ENCODE data around the gene TCERG1L. TPM values are rescaled to one million over a fixed set of nuclear protein-coding genes. Genes with fewer than 3 reads are reported as not detected.

Gene TCERG1L
- polyA plus RNA-seq, 3 donors: not detected

GRCh38 chr10:131150126-131150525, 161.4 kb downstream of the TCERG1L start:
- H2AFZ ChIP-seq (ENCODE audit: insufficient read depth, low read depth, low read length, poor library complexity, severe bottlenecking): no peak overlapping the region
- no peak overlapping the region for H3K4me3 ChIP-seq (replicated peaks in 1 of 3; ENCODE audit: low read depth in 2 of 3, low read length in 3 of 3)
- intact Hi-C loops (cut with micrococcal nuclease): no loop called here
- no peaks in the 10 kb centered on the region for H3K79me2 ChIP-seq (ENCODE audit: insufficient read depth, low read length)
- H3K27ac Mint-ChIP-seq: no peak overlapping the region
- H3K4me3 Mint-ChIP-seq: no peak overlapping the region
- TF ChIP-seq CTCF (IDR thresholded peaks at IDR 0.05): no peak
- H3K9ac ChIP-seq (ENCODE audit: insufficient read depth, low read length, poor library complexity, severe bottlenecking): no peak overlapping the region
- no peaks in the 10 kb centered on the region for H3K27me3 ChIP-seq (ENCODE audit: control insufficient read depth in 2 of 2, insufficient read depth in 2 of 2, low read length in 2 of 2)
- peaks cover 15 to 46% (median 26%) of the 10 kb centered on the region in 7 donors for H3K9me3 Mint-ChIP-seq
- H3K4me2 ChIP-seq (replicated peaks; ENCODE audit: extremely low read depth, low read length, poor library complexity, severe bottlenecking): no peak overlapping the region
- H3K27ac ChIP-seq (ENCODE audit: low read depth in 1 of 2, low read length in 2 of 2): no peak overlapping the region
- no peaks in the 10 kb centered on the region for H3K36me3 Mint-ChIP-seq
- peaks cover 0 to 2% (median 1%) of the 10 kb centered on the region in 3 donors for H3K27me3 Mint-ChIP-seq (ENCODE audit: low read depth in 3 of 3)
- WGBS (ENCODE audit: insufficient coverage): 52% methylated on average over 2 of the region's 4 CpGs
- H3K9me3 ChIP-seq (replicated peaks in 1 of 2; ENCODE audit: control insufficient read depth in 1 of 2, insufficient read depth in 1 of 2, low read length in 2 of 2): peaks cover 0 to 48% of the 10 kb centered on the region in 2 donors
- H3K4me1 Mint-ChIP-seq: no peaks in the 10 kb centered on the region
- no peaks in the 10 kb centered on the region for H3K36me3 ChIP-seq (replicated peaks in 1 of 2; ENCODE audit: control insufficient read depth in 1 of 2, insufficient read depth in 2 of 2, low read length in 2 of 2)
- no peaks in the 10 kb centered on the region for H3K4me1 ChIP-seq (ENCODE audit: control insufficient read depth in 1 of 2, insufficient read depth in 2 of 2, low read length in 2 of 2)
- no peak for DNase-seq
- no peaks in the 10 kb centered on the region for H4K20me1 ChIP-seq (ENCODE audit: insufficient read depth, low read length)

- Histone ChIP-seq H3K9me3 (replicated peaks in 1 of 2; ENCODE audit: control insufficient read depth in 1 of 2, insufficient read depth in 1 of 2, low read length in 2 of 2) (peaks cover 0 to 48% of the 10 kb centered on the region in 2 donors), H3K4me1 (ENCODE audit: control insufficient read depth in 1 of 2, insufficient read depth in 2 of 2, low read length in 2 of 2) (no peaks in the 10 kb centered on the region), H3K4me3 (replicated peaks in 1 of 3; ENCODE audit: low read depth in 2 of 3, low read length in 3 of 3) (no peak overlapping the region), H3K36me3 (replicated peaks in 1 of 2; ENCODE audit: control insufficient read depth in 1 of 2, insufficient read depth in 2 of 2, low read length in 2 of 2) (no peaks in the 10 kb centered on the region), H3K27me3 (ENCODE audit: control insufficient read depth in 2 of 2, insufficient read depth in 2 of 2, low read length in 2 of 2) (no peaks in the 10 kb centered on the region), H3K9ac (ENCODE audit: insufficient read depth, low read length, poor library complexity, severe bottlenecking) (no peak overlapping the region), H3K79me2 (ENCODE audit: insufficient read depth, low read length) (no peaks in the 10 kb centered on the region), H3K27ac (ENCODE audit: low read depth in 1 of 2, low read length in 2 of 2) (no peak overlapping the region), H4K20me1 (ENCODE audit: insufficient read depth, low read length) (no peaks in the 10 kb centered on the region), H3K4me2 (replicated peaks; ENCODE audit: extremely low read depth, low read length, poor library complexity, severe bottlenecking) (no peak overlapping the region), H2AFZ (ENCODE audit: insufficient read depth, low read depth, low read length, poor library complexity, severe bottlenecking) (no peak overlapping the region)
- Mint-ChIP-seq H3K36me3 (no peaks in the 10 kb centered on the region), H3K27me3 (ENCODE audit: low read depth in 3 of 3) (peaks cover 0 to 1% (median 0%) of the 10 kb centered on the region in 3 donors), H3K9me3 (peaks cover 15 to 41% (median 23%) of the 10 kb centered on the region in 7 donors), H3K4me1 (no peaks in the 10 kb centered on the region), H3K27ac (no peak overlapping the region), H3K4me3 (no peak overlapping the region)
- 89% methylated on average over 10 of the region's 10 CpGs for WGBS (ENCODE audit: insufficient coverage)
- intact Hi-C loops (cut with micrococcal nuclease): no loop called here
- no peak for TF ChIP-seq CTCF (IDR thresholded peaks at IDR 0.05)
- DNase-seq: no peak
Measured at GRCh38 chr10:131149586-131149985, 161.9 kb downstream of the TCERG1L start.
